Activated CD8-positive, alpha-beta memory T cell treated with anti-CD3 and anti-CD28 coated beads for 24 hours (primary cell): ENCODE results near the gene SEC23IP.
"Not testable (repeated sequence)": the region's sequence is repeated elsewhere in the genome, so short reads cannot be mapped to it uniquely, and the experiment has no call there.

Source experiments
- DNase-seq: peaks from one replicate; pipeline ENCODE4 v3.0.0-alpha.2; 2020

SEC23IP gene

DNA sequence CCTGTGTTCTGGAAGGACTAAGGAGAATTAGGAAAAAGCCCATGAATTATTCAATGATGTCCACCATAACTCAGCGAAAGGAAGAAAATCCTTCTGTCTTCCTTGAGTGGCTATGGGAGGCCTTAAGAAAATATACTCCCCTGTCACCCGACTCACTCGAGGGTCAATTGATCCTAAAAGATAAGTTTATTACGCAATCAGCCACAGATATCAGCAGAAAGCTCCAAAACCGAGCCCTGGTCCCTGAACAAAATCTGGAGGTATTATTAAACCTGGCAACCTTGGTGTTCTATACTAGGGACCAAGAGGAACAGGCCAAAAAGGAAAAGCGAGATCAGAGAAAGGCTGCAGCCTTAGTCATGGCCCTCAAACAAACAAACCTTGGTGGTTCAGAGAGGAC, 6.5 kb upstream of the SEC23IP start:
- not testable (repeated sequence) for DNase-seq

DNA sequence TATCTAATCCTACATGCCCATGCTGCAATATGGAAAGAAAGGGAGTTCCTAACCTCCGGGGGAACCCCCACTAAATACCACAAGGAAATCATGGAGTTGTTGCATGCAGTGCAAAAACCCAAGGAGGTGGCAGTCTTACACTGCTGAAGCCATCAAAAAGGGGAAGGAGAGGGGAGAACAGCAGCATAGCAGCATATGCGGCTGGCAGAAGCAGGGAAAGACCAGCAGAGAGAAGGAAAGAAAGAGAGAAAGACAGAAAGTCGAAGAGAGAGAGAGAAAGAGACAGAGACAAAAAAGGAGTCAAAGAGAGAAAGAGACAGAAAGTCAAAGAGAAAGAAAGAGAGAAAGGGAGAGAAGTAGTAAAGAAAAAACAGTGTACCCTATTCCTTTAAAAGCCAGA, 3.8 kb upstream of the SEC23IP start:
- not testable (repeated sequence) for DNase-seq

DNA sequence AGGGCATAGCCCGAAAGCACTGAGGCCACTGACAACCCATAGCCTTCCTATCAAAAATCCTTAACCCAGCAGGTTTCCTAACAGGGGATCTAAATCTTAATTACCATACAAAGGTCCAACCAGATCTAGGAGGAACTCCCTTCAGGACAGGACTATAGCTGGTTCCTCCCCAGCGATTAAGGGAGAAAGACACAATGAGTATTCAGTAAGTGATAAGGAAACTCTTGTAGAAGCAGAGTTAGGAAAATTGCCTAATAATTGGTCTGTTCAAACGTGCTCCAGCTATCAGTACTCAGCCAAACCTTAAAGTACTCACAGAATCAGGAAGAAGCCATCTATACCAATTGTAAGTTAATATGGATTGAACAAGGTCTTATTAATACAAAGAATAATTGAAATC, 3.3 kb upstream of the SEC23IP start:
- DNase-seq, result not testable (repeated sequence)

DNA sequence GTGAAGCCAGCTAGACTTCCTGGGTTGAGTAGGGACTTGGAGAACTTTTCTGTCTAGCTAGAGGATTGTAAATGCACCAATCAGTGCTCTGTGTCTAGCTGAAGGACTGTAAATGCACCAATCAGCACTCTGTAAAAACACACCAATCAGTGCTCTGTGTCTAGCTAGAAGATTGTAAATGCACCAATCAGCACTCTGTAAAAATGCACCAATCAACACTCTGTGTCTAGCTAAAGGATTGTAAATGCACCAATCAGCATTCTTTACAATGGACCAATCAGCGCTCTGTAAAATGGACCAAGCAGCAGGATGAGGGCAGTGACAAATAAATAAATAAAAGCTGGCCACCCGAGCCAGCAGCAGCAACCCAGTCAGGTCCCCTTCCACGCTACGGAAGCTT, 2.2 kb upstream of the SEC23IP start:
- DNase-seq, result not testable (repeated sequence)

DNA sequence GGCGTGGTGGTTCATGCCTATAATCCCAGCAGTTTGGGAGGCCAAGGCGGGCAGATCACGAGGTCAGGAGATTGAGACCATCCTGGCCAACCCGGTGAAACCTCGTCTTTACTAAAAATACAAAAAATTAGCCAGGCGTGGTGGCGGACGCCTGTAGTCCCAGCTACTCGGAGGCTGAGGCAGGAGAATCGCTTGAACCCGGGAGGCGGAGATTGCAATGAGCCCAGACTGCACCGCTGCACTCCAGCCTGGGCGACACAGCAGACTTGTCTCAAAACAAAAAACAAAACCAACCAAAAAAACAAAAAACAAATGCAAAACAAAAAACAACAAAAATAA, 712 bp upstream of the SEC23IP start:
- DNase-seq, result not testable (repeated sequence)

DNA sequence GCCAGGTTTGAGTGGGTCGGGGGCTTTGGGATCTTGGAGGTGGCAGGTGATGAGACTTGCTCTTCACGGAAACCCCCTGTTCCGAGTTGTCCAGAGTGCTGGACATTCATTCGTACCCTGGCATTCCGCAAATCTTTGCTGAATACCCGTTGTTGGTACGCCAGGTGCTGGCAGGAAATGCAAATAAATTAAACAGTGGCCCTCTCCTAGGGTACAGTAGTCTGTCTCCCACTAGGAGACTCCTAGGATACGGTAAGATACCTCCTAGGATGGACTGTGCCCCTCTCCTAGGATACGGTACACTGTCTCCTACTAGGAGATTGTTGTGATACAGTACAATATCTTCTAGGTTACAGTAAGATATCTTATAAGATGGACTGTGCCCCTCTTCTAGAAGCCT, 544 bp downstream of the SEC23IP start:
- DNase-seq, result no peak

DNA sequence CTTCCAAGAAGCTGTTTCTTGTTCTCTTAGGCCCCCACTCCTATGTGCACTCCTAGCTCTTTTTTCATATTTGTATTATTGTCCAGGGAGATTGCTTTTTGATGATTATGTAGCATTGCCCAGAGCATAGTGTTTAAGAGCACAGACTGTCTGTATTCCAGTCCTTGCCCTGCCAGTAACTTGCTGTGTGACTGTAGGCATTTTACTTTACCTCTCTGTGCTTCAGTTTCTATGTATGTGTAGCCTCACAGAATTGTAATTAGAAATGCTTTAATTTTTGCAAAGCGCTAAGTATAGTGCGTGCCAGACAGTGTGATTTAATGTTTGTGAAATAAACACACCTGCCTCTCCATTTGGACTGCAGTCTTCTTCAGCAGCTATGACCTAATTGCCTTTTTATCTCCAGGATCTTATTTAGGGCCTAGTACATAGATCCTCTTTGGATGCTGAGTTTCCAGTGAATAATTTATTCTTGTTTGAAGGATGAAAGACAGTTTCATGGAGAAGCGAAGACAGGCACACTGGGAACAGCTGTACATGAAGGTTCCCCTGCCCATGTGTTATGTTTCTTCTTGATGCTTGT, 1.4 kb downstream of the SEC23IP start:
- no peak for DNase-seq

DNA sequence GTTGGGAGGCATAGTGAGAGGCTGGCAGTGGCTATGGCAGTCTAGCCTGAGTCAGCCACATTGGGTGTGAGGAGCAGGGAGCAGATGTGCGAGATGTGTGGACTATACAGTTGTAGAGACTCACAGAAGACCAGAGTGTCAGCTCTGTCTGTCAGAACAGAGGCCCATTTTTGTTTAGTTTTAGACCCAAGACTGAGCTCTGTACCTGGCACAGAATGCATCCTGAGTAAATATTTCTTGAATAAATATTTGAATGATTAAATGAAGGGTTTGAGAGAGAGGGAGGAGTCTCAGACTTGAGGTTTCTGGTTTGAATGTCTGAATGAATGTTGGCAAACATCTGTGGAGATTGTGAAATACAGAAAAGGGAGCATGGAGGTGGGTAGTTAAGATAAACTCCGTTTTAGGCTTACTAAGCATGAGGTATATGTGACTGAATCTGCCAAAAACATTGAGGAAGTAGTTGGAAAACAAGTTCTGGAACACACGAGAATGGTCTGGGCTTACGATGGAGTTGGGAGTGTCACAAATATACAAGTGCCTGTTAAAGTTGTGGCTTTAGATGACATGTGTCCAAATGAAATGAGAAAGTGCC, 3.6 kb downstream of the SEC23IP start:
- no peak for DNase-seq

DNA sequence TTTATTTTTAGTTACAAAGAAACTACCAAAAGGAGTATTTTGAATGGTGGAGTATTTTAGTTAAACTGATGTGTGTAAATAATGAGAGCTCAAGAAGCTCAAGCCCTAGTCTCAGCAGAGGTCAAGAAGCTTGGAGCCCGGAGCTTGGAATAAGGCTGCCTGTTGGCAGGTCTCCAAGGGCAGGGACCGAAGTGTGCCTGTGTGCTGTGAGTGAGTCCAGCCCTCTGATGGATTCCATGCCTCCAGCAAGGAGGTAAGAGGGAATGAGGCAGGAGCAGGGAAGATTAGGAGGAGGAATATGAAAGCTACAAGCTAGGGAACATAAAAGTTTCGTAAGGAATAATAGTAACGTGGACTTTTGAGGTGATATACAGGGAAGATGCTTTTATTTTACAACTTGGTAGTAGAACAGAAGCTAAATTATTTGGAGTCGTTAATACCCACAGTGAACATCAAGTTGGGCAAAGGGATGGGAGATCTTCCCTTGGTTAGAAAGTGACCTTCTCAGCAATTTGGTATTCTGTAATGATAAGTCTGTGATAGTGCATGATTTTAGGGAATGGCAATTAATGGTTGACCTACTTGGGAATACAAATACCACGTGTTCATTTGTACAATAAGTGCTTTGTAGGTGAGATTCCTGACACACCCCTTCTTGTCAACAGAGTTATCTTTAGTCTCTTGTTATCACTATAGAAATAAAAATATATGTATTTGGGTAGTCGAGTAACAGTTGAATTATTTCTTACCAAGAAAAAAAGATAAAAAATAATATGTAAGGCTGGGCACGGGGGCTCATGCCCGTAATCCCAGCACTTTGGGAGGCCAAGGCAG, 4.6 kb downstream of the SEC23IP start:
- no peak for DNase-seq

DNA sequence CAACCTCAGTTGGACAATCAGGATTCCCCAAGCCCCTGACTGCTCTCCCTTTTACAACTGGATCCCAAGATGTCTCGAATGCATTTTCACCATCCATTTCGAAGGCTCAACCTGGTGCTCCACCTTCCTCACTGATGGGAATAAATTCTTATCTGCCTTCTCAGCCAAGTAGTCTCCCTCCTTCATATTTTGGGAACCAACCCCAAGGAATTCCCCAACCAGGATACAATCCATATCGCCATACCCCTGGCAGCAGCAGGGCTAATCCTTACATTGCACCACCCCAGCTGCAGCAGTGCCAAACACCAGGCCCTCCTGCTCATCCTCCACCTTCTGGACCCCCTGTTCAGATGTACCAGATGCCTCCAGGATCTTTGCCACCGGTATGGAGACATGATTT, 6.0 kb downstream of the SEC23IP start:
- DNase-seq, result no peak

DNA sequence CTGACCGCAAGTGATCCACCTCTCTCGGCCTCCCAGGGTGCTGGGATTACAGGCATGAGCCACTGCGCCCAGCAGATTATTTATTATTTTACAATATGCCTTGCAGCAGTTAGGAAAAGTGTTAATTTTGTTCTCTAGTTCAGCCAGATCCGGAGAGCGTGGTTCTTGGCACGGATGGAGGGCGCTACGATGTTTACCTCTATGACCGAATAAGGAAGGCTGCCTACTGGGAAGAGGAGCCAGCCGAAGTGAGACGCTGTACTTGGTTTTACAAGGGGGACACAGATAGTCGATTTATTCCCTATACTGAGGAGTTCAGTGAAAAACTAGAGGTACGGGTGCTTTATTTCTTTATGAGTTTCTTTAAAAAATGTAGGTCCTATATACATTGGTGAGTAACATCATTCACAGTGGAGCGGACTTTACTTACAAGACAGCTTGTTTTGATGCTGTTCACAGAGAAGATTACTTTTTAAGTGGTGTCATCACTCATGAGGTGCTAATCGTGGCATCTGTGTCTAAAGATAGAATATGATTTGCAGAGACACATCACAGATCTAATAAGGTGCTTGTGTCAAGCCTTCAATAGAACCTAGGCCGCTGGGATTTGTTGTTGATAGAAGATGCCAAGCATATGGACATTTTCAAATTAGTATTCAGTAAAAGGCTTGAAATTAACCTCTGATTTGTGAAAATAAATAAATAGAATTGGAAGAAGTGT, 11.6 kb downstream of the SEC23IP start:
- no peak for DNase-seq

DNA sequence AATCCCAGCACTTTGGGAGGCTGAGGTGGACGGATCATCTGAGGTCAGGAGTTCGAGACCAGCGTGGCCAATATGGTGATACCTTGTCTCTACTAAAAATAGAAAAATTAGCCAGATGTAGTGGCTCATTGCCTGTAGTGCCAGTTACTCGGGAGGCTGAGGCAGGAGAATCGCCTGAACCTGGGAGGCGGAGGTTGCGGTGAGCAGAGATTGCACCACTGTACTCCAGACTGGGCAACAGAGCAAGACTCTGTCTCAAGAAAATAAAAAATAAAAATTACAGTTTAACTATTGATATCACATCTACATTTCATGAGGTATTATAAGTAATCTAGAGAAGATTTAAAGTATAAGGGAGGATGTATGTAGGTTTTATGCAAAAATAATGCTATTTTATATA, 15.2 kb downstream of the SEC23IP start:
- DNase-seq, result not testable (repeated sequence)

DNA sequence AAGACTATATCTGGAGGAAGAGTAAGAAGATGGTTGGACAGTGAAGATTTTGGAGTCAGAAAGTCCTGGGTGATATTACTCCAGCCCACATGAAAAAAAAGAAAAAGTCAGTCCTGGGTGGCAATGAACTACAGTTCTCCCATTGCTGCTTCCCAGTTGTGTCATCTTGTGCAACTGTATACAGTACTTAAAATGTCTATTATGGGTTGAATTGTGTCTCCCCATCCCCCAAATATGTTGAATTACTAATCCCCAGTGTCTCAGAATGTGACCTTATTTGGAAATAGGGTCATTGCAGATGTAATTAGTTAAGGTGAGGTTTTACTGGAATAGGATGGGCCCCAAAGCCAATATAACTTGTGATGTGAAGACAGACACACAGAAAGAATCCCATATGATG, 15.6 kb downstream of the SEC23IP start:
- no peak for DNase-seq

DNA sequence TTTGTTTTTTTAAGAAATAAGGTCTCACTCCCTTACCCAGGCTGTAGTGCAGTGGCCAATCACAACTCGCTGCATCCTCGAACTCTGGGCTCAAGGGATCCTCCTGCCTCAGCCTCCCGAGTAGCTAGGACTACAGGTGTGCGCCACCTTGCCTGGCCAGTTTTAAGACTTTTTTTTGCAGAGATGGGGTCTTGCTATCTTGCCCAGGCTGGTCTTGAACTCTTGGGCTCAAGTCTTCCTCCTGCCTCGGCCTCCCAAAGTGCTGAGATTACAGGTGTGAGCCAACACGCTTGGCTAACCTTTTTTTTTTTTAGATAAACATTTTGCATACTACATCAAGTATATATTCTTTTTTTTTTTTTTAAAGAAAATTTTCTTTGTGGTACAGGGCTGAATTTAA, 18.2 kb downstream of the SEC23IP start:
- DNase-seq, result no peak

DNA sequence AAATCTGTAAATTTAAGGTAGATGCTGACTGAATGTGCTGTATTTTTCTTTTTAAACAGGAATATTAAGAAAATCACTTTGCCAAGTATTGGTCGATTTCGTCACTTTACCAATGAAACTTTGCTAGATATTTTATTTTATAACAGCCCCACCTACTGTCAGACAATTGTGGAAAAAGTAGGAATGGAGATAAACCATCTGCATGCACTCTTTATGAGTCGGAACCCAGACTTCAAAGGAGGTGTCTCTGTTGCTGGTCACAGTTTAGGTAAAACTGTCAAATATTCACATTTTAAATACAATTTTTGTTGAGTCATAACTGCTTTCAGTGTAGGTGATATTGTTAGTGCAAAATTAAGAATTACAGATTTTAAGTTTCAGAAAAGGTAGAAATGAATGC, 25.2 kb downstream of the SEC23IP start:
- no peak for DNase-seq

DNA sequence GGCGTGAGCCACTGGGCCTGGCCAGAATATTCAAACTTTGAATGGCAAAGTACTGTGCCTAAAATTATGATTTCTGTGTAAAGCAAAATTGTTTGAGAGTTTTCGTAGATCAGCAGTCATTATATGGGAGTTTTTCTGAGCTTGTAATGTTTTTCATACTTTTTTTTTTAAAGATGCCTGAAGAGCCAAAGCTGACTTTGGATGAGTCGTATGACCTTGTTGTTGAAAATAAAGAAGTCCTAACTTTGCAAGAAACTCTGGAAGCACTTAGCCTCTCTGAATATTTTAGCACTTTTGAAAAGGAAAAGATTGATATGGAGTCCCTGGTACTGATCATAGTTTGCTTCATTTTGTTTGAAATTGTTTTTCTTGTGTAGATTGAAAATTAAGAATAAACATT, 26.7 kb downstream of the SEC23IP start:
- no peak for DNase-seq

DNA sequence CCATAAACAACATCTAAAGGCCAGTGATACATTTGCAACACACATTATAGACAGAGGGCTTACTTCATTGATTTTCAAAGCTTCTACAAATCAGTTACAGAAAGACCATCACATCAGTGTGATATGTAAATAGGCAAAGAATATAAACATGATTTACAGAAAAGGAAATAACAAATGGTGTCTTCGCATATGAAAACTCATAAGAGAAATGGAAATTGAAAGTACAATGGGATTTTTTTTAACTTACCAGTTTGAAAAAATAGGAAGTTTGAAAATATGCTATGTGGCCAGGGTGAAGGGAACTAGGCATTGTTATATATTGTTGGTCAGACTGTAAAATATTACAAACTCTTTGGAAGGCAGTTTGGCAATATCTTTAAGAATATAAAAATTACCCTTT, 27.3 kb downstream of the SEC23IP start:
- DNase-seq, result no peak

DNA sequence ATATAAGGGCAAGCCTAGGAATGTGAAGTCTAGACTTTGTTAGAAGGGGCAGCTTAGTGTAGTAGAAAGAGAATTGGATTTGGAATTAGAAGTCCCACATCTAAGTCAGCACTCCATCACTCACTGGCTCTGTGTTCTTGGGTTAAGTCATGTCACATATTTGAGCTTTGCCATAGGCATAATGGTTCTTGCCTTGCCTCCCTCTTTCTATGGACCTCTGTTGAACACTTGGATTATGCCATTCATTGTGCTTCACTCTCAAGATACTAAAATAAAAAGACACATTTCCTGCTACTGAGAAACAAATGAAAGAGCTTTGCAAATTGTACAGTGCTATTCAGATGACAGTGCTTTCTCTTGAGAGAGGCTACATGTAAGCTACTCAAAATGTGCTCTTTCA, 35.9 kb downstream of the SEC23IP start:
- no peak for DNase-seq

DNA sequence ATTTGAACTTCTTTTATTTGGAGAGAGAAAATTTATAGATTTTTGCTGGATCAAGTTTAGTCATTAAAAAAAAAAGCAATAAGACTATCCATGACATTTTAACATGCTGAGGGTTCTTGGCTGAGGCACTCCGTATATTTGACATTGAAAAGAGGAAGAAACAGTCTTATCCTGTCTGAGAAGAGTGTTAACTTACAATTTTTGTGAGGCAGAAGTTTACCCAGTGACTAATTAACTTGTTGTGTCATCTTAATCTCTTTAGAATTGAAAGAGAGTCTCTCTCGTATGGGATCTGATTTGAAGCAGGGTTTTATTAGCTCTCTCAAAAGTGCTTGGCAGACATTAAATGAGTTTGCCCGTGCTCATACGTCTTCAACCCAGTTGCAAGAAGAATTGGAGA, 39.3 kb downstream of the SEC23IP start:
- DNase-seq, result no peak

DNA sequence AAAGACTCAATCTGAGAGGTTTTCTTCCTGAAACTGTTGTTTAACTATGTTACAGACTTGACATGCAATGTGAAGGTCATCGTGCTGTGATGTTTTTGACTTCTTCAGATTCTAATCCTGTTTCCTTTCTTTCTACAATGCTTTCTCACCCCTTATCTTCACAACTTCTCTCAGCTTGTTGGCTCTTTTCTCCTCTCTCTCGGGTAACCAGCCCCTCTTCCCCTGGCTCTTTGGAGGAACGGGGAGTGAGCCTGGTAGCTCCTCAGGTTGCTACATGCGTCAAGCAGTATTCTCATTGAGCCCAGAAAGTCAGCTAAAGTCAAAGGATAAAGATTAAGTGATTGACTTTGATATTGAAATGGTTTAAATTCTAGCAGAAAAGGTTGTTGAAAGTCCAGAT, 40.1 kb downstream of the SEC23IP start:
- no peak for DNase-seq

DNA sequence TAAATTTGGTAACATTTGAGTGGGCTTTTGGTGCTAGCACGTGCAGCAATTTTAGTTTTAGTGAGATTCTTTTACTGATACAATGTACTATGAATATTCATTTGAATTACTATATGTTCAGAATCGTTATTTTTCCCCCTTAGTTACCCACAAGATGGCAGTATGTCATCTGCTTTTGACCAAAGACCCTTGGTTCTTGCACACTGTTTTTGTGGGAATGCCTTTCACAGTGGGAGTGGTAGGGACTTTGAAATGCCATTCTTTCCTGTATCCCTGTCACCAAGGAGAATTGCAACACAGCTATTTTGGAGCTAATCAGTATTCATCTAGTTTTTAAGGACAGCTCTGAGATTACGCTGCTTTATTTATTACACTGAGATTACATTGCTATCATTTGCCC, 40.6 kb downstream of the SEC23IP start:
- DNase-seq, result no peak

DNA sequence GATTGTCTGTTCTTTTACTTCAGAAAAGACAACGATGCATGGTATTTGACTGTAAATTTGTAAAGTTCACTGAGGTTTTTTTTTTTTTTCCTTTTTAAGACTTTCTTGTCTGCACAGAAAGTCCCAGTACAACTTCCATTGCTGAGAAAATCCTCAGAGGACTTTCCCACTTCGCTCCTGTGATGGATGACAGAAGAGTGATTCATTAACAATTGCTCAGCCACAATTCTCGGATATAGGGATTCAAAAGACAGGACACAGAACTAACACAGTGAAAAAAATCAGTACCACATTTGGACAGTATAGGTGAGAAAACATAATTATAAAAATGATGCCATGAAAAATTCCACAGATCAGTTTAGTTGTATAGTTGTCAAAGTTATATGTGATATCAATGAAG, 48.0 kb downstream of the SEC23IP start:
- DNase-seq, result no peak

DNA sequence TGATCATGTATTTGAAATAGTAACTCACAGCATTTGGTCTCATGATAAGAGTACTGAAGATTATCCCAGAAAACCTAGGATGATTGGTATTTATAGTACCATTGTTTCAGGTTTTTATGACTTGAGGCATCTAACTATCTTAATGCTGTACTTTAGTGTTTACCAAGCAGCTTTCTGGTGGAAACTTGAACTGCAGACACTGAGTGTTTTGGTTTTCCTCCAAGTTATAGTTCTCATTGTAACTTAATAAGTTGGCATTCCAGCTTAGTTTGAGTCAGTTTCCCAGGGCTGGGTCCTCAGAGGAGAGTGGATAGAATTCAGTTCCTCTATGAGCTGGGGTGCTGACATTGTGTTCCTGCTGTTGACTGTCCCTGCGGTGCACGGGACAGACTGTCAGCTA, 50.4 kb downstream of the SEC23IP start:
- DNase-seq, result no peak

DNA sequence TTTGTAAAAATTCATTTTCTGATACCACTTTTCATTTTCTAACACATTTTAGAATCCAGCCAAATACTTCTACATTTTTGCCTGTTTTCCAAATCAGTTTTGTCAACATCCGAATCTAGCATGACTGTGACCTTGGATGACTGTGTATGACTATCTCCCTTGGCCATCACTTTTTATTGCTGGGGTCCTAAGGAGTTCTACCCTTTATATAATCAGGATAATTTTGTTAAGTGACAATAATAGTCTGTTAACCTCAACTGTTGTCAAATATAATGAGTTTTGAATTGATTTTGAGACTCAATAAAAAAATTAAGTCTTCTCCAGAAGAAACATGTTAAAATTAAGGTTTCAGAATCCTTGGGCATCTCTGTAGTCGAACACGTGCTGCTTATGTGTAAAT, 53.3 kb downstream of the SEC23IP start:
- DNase-seq, result no peak
